ENCODE results near the gene CCL26. TPM values are rescaled to one million over a fixed set of nuclear protein-coding genes. Genes with fewer than 3 reads are reported as not detected.

CCL26 gene
- total and polyA plus RNA-seq, 2 of the 13 experiments (the other 11 are each of a cell fraction or from before 2014, with no cell fraction given) = 0.16 TPM; not detected in 1

DNA sequence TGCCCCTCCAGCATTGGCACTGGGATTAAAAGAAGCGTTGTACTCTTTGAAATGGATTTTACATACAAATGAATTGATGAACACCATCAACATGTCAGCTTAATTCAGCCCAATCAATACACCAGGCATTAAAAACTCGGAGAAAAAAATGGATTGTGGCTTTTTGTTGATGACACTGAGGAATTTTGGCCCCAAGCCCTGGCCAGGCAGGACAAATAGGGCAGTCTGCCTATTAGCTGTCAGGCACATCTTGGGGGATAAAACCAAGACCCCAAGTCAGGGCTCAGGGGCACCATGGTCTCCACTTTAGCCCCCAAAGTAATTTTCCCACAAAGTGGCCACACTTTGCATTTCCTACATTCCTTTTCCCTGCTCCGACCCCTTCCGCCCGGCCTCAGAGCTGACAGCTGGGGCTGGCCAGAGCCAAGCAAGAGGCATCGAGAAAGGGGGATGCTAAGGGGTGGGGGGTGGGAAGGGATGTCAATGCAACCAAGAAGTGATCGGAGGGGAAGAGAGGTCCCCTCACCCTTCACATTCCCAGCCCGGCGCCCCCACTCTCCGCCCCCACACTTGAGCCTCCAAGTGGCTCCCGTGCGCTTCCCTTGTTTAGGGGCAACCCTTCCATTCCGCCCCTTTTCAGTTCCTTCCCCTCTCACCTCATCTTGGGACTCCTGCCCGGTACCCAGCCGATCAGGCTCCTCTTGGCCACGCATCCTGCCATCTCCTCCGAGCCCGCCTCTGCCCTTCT lies 34.0 kb downstream of the CCL26 start (continued):
- TF ChIP-seq, protein P1, sequence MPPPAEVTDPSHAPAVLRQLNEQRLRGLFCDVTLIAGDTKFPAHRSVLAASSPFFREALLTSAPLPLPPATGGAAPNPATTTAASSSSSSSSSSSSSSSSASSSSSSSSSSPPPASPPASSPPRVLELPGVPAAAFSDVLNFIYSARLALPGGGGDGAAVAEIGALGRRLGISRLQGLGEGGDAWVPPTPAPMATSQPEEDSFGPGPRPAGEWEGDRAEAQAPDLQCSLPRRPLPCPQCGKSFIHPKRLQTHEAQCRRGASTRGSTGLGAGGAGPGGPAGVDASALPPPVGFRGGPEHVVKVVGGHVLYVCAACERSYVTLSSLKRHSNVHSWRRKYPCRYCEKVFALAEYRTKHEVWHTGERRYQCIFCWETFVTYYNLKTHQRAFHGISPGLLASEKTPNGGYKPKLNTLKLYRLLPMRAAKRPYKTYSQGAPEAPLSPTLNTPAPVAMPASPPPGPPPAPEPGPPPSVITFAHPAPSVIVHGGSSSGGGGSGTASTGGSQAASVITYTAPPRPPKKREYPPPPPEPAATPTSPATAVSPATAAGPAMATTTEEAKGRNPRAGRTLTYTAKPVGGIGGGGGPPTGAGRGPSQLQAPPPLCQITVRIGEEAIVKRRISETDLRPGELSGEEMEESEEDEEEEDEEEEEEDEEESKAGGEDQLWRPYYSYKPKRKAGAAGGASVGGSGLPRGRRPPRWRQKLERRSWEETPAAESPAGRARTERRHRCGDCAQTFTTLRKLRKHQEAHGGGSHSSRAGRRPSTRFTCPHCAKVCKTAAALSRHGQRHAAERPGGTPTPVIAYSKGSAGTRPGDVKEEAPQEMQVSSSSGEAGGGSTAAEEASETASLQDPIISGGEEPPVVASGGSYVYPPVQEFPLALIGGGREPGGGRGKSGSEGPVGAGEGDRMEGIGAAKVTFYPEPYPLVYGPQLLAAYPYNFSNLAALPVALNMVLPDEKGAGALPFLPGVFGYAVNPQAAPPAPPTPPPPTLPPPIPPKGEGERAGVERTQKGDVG (CRISPR knock-in tag; IDR thresholded peaks at IDR 0.05; ENCODE audit: borderline replicate concordance) = peak; percentile 77; the same call in 1 of the 2 replicates
- TF ChIP-seq ZNF709 (CRISPR knock-in tag; IDR thresholded peaks at IDR 0.05) (no peak; the same call in 1 of the 2 replicates), TBX2 (CRISPR knock-in tag; IDR thresholded peaks at IDR 0.05; ENCODE audit: borderline replicate concordance) (0 out of 2 replicates have a peak, but pooled peaks have one; percentile 17), ZNF225 (CRISPR knock-in tag; IDR thresholded peaks at IDR 0.05) (peak; percentile 57; the same call in 1 of the 2 replicates)
- TF ChIP-seq, protein P2, sequence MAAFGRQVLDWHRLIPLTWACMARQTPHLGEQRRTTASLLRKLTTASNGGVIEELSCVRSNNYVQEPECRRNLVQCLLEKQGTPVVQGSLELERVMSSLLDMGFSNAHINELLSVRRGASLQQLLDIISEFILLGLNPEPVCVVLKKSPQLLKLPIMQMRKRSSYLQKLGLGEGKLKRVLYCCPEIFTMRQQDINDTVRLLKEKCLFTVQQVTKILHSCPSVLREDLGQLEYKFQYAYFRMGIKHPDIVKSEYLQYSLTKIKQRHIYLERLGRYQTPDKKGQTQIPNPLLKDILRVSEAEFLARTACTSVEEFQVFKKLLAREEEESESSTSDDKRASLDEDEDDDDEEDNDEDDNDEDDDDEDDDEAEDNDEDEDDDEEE (CRISPR knock-in tag; IDR thresholded peaks at IDR 0.05) = no peak

DNA sequence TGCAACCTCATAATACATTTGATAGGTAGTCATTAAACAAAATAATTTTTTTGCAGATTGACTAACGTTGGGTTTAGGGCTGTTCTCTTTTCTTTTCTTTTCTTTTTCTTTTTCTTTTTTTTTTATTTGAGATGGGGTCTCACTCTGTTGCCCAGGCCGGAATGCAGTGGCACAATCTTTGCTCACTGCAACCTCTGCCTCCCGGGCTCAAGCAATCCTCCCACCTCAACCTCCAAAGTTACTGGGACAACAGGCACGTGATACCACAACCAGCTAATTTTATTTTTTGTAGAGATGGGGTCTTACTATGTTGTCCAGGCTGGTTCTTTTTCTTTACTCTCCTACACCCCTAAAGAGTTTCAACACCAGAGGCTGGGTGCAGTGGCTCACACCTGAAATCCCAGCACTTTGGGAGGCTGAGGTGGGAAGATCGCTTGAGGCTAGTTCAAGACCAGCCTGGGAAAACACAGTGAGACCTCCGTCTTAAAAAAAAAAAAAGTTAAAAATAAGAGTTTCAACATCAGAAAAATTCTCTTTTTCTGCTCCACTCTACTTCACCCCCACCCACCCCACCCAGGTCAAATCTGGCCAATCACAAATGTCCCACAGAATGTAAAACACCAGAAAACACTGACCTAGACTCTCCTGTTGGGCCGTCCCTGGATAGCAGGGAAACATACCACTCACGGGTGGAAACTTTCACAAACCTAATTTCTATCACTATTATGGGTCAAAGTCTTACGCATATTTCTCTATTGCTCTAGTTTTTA lies 36.2 kb downstream of the CCL26 start:
- POLR2A ChIA-PET = no interaction called here

More for the DNA sequence above, 36.2 kb downstream of the CCL26 start:
- H3K9ac ChIP-seq (ENCODE audit: insufficient read depth, low read depth, low read length) = no peak overlapping the region
- FAIRE-seq = no peak
- ATAC-seq = no peak
- no peak overlapping the region for H2AFZ ChIP-seq (ENCODE audit: low read length)
- H3K9me3 ChIP-seq (ENCODE audit: low read length) = no peaks in the 10 kb centered on the region
- intact Hi-C loops (cut with micrococcal nuclease; ENCODE audit: unreplicated experiment) (no loop called here), in situ Hi-C loops (cut with HindIII; ENCODE audit: extremely low pct_ligation_motif_present, low pct_unique_long_range_greater_than_20kb) (no loop called here)
- CTCF ChIA-PET (ENCODE audit: low intra/inter-chr PET ratio, low total read pairs) = no interaction called here
- H3K4me1 ChIP-seq (ENCODE audit: insufficient read depth, low read length) = peaks cover 31% of the 10 kb centered on the region
- no peaks in the 10 kb centered on the region for H4K20me1 ChIP-seq (ENCODE audit: insufficient read depth, low read length)
- DNase-seq (ENCODE audit: low spot score) = no peak
- H3K27ac ChIP-seq (ENCODE audit: extremely low read length, insufficient read depth, low read length) = no peak overlapping the region
- BruUV-seq (replicated peaks) = no TSS peak
- 98% methylated on average over 9 of the region's 9 CpGs for WGBS (ENCODE audit: low lambda C conversion rate)
- no peaks in the 10 kb centered on the region for H3K36me3 ChIP-seq (replicated peaks in 1 of 2; ENCODE audit: control insufficient read depth in 1 of 2, insufficient read depth in 2 of 2, low read length in 2 of 2)
- 0 out of 2 replicates have a peak, but pooled peaks have one; percentile 36 for TF ChIP-seq ZNF121 (CRISPR knock-in tag; IDR thresholded peaks at IDR 0.05)
- TF ChIP-seq NR2C2 (CRISPR knock-in tag; IDR thresholded peaks at IDR 0.05; ENCODE audit: borderline replicate concordance) = no peak
- no peaks in the 10 kb centered on the region for H3K79me2 ChIP-seq (ENCODE audit: insufficient read depth, low read length)
- no peak overlapping the region for H3K4me2 ChIP-seq (ENCODE audit: low read depth, low read length)
- no peaks in the 10 kb centered on the region; a peak in 1 of 5 replicates for H3K27me3 ChIP-seq (ENCODE audit: control insufficient read depth in 1 of 2, insufficient read depth in 2 of 2, low read length in 2 of 2)
- no peak overlapping the region for H3K4me3 ChIP-seq (replicated peaks in 1 of 3; ENCODE audit: insufficient read depth in 1 of 3, low read depth in 2 of 3, low read length in 3 of 3)

All from HepG2 (cell line).